PC-9 (cell line): ENCODE data around the gene MINDY4. TPM values are rescaled to one million over a fixed set of nuclear protein-coding genes. Genes with fewer than 3 reads are reported as not detected.

Experiments used
- BruUV-seq: library from RNA; stranded (reverse); fragments of 400-500 nt; replicated peaks from 2 replicates; lab custom pipeline; 2021; lab: Mats Ljungman, UMichigan
- CTCF ChIA-PET: fragments of 300-600 bp; sonication (Branson Sonifier 250); formaldehyde crosslinking; loops from one replicate; lab custom pipeline; 2022; ENCODE audit warnings: antibody characterized with exemption; lab: Charles Lee
- POLR2A ChIA-PET: fragments of 300-600 bp; sonication (Branson Sonifier 250); formaldehyde crosslinking; loops from one replicate; lab custom pipeline; 2022; ENCODE audit warnings: antibody characterized with exemption; ENCODE audit not compliant: unreplicated experiment; lab: Charles Lee
- DNase-seq, 2 experiments: peaks; one replicate each; pipeline versions ENCODE4 v3.0.0 to v3.0.0-alpha.2; 2015 to 2022; ENCODE audit warnings: mixed read lengths in 1 of 2
- H2AFZ ChIP-seq: fragments of 200-600 bp; sonication (generic); 2 replicates; pipeline ENCODE4 v1.8.1; 2017; ENCODE audit warnings: antibody characterized with exemption
- H3F3A ChIP-seq: fragments of 200-600 bp; sonication (generic); 2 replicates; pipeline ENCODE4 v1.8.1; 2017; ENCODE audit warnings: antibody characterized with exemption, mild to moderate bottlenecking, low read depth; ENCODE audit not compliant: insufficient read depth
- H3K27ac ChIP-seq: fragments of 200-600 bp; sonication (generic); 2 replicates; pipeline ENCODE4 v1.6.1; 2016; ENCODE audit warnings: mixed run types
- H3K27me3 ChIP-seq: fragments of 200-600 bp; sonication (generic); 2 replicates; pipeline ENCODE4 v1.6.1; 2016; ENCODE audit warnings: low read depth, mixed run types; ENCODE audit not compliant: insufficient read depth
- H3K36me3 ChIP-seq: fragments of 200-600 bp; sonication (generic); 2 replicates; pipeline ENCODE4 v1.6.1; 2016; ENCODE audit warnings: low read depth, mixed run types
- H3K4me1 ChIP-seq: fragments of 200-600 bp; sonication (generic); replicated peaks from 2 replicates; pipeline ENCODE4 v1.6.1; 2016; ENCODE audit warnings: mixed run types; ENCODE audit not compliant: insufficient read depth
- H3K4me2 ChIP-seq: fragments of 200-600 bp; sonication (generic); 2 replicates; pipeline ENCODE4 v1.6.1; 2017; ENCODE audit warnings: mixed run types
- H3K4me3 ChIP-seq: fragments of 200-600 bp; sonication (generic); 2 replicates; pipeline ENCODE4 v1.6.1; 2016; ENCODE audit warnings: mixed run types
- H3K79me2 ChIP-seq: fragments of 200-600 bp; sonication (generic); 2 replicates; pipeline ENCODE4 v1.6.1; 2017; ENCODE audit warnings: low read depth, mixed run types
- H3K9me2 ChIP-seq: fragments of 200-600 bp; sonication (generic); 2 replicates; pipeline ENCODE4 v1.8.1; 2017; ENCODE audit warnings: mild to moderate bottlenecking; ENCODE audit not compliant: insufficient read depth
- H3K9me3 ChIP-seq: fragments of 200-600 bp; sonication (generic); 2 replicates; pipeline ENCODE4 v1.8.1; 2016; ENCODE audit warnings: low read depth; ENCODE audit not compliant: insufficient read depth
- H4K20me1 ChIP-seq: fragments of 200-600 bp; sonication (generic); 2 replicates; pipeline ENCODE4 v1.8.1; 2017; ENCODE audit not compliant: insufficient read depth
- EZH2 ChIP-seq: fragments of 200-600 bp; sonication (generic); IDR thresholded peaks from 2 replicates; pipeline ENCODE4 v1.8.0; 2017; ENCODE audit warnings: antibody characterized with exemption, low read depth
- intact Hi-C: fragments of 100-400 bp; cut with micrococcal nuclease; formaldehyde crosslinking; loops from one replicate; pipeline ENCODE4 v1.10.0; 2022; ENCODE audit not compliant: unreplicated experiment
- total RNA-seq: library from RNA; stranded (reverse); gene quantifications from 2 replicates; pipeline ENCODE4 v1.2.3, GENCODE V29; 2021
- TF ChIP-seq, protein P1 (sequence below): fragments of 200-600 bp; sonication (generic); conservative IDR thresholded peaks from 2 replicates; pipeline ENCODE4 v1.6.1; 2017; ENCODE audit warnings: mixed run types, antibody characterized with exemption, mild to moderate bottlenecking, moderate library complexity

The MINDY4 gene
- total RNA-seq, 1 experiment from 2014 or later = 14.8 TPM

- Histone ChIP-seq H3K9me3 (no peaks in the 10 kb centered on the region), H4K20me1 (no peaks in the 10 kb centered on the region), H3K9me2 (no peaks in the 10 kb centered on the region), H3K4me1 (0 out of 2 replicates have a peak, but pooled peaks cover 6% of the 10 kb centered on the region), H3K27ac (no peak overlapping the region), H3K36me3 (no peaks in the 10 kb centered on the region), H3F3A (peaks cover 3% of the 10 kb centered on the region; the same call in 1 of the 2 replicates), H3K79me2 (no peaks in the 10 kb centered on the region), H3K27me3 (no peaks in the 10 kb centered on the region), H3K4me2 (no peak overlapping the region), H2AFZ (no peak overlapping the region), H3K4me3 (no peak overlapping the region)
- ChIA-PET POLR2A (no interaction called here), CTCF (no interaction called here)
- no TSS peak for BruUV-seq
- intact Hi-C loops = no loop called here
- TF ChIP-seq, protein P1, sequence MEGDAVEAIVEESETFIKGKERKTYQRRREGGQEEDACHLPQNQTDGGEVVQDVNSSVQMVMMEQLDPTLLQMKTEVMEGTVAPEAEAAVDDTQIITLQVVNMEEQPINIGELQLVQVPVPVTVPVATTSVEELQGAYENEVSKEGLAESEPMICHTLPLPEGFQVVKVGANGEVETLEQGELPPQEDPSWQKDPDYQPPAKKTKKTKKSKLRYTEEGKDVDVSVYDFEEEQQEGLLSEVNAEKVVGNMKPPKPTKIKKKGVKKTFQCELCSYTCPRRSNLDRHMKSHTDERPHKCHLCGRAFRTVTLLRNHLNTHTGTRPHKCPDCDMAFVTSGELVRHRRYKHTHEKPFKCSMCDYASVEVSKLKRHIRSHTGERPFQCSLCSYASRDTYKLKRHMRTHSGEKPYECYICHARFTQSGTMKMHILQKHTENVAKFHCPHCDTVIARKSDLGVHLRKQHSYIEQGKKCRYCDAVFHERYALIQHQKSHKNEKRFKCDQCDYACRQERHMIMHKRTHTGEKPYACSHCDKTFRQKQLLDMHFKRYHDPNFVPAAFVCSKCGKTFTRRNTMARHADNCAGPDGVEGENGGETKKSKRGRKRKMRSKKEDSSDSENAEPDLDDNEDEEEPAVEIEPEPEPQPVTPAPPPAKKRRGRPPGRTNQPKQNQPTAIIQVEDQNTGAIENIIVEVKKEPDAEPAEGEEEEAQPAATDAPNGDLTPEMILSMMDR = no peak
- no peak for TF ChIP-seq EZH2
- DNase-seq = no peak
Measured at GRCh38 chr7:30927559-30927958, 156.3 kb downstream of the MINDY4 start.

- DNase-seq = no peak
- H3K4me1 ChIP-seq = 0 out of 2 replicates have a peak, but pooled peaks cover 6% of the 10 kb centered on the region
- no peaks in the 10 kb centered on the region for H4K20me1 ChIP-seq
- no peaks in the 10 kb centered on the region for H3K27me3 ChIP-seq
- H3K4me3 ChIP-seq = no peak overlapping the region
- no peaks in the 10 kb centered on the region for H3K36me3 ChIP-seq
- no peaks in the 10 kb centered on the region for H3K9me3 ChIP-seq
- CTCF ChIA-PET = no interaction called here
- peaks cover 3% of the 10 kb centered on the region; the same call in 1 of the 2 replicates for H3F3A ChIP-seq
- H3K27ac ChIP-seq = no peak overlapping the region
- no peak overlapping the region for H3K4me2 ChIP-seq
- no peak for TF ChIP-seq EZH2
- TF ChIP-seq, protein P1 = no peak
- intact Hi-C loops = no loop called here
- no TSS peak for BruUV-seq
- no peaks in the 10 kb centered on the region for H3K79me2 ChIP-seq
- no peak overlapping the region for H2AFZ ChIP-seq
- no peaks in the 10 kb centered on the region for H3K9me2 ChIP-seq
- POLR2A ChIA-PET = no interaction called here
Measured at GRCh38 chr7:30928254-30928872, 157.1 kb downstream of the MINDY4 start.

DNA sequence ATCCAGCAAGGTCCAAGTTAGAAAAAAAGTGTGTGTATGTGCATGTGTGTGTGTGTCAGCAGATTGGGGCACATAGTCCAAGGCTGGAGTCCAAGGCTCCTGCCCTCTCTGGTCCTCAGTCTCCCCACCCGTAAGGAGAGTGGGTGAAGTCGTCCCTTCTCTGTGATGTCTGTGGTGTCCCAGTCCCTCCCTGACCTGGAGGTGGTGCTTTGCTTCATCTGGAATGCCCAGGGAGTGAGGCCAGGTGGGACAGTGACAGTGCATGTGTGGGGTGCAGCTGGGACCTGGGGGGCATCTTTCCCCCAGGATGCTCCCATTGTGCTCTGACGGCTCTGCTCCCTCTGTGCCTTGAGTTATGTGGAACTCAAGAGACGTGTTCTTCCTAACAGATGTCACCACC lies 158.5 kb downstream of the MINDY4 start:
- no peaks in the 10 kb centered on the region for H3K27me3 ChIP-seq
- H2AFZ ChIP-seq = no peak overlapping the region
- TF ChIP-seq EZH2 = no peak
- TF ChIP-seq, protein P1 = no peak
- H3K27ac ChIP-seq = no peak overlapping the region
- no peak overlapping the region for H3K4me2 ChIP-seq
- BruUV-seq = no TSS peak
- no peak overlapping the region for H3K4me3 ChIP-seq
- H4K20me1 ChIP-seq = no peaks in the 10 kb centered on the region
- H3K36me3 ChIP-seq = no peaks in the 10 kb centered on the region
- H3K9me3 ChIP-seq = no peaks in the 10 kb centered on the region
- POLR2A ChIA-PET = no interaction called here
- CTCF ChIA-PET = interaction anchor here (0.7 kb wide), 1 partner anchor 818 kb away, joined by 4 read pairs; no protein-coding TSS in a partner anchor
- H3K79me2 ChIP-seq = no peaks in the 10 kb centered on the region
- peaks cover 3% of the 10 kb centered on the region; the same call in 1 of the 2 replicates for H3F3A ChIP-seq
- H3K4me1 ChIP-seq = 0 out of 2 replicates have a peak, but pooled peaks cover 6% of the 10 kb centered on the region
- intact Hi-C loops = no loop called here
- H3K9me2 ChIP-seq = no peaks in the 10 kb centered on the region
- no peak for DNase-seq
